Thoracic aorta (tissue), 2 donors: ENCODE data around the gene BCKDHB. TPM values are rescaled to one million over a fixed set of nuclear protein-coding genes. Genes with fewer than 3 reads are reported as not detected.

Source experiments
- ATAC-seq: fragments of 150-250 bp; one replicate; pipeline ENCODE4 v1.8.0; 2017; ENCODE audit warnings: low read depth; ENCODE audit not compliant: insufficient number of reproducible peaks, low FRiP score
- DNase-seq: peaks from one replicate; pipeline ENCODE4 v3.0.0-alpha.2; 2020; ENCODE audit warnings: low spot score
- H3K27ac ChIP-seq, 2 donors: fragments of 200-600 bp; sonication (generic); 1 replicate in 1 of 2; 2 replicates in 1 of 2; pipeline ENCODE4 v1.5.1; 2016; ENCODE audit warnings: mild to moderate bottlenecking in 2 of 2, moderate library complexity in 2 of 2
- H3K27me3 ChIP-seq: fragments of 200-600 bp; sonication (generic); replicated peaks from 2 replicates; pipeline ENCODE4 v1.6.0; 2016; ENCODE audit warnings: mild to moderate bottlenecking; ENCODE audit not compliant: insufficient read depth
- H3K36me3 ChIP-seq: fragments of 200-600 bp; sonication (generic); one replicate; pipeline ENCODE4 v1.5.1; 2016
- H3K4me1 ChIP-seq, 2 donors: fragments of 200-600 bp; sonication (generic); 1 replicate in 1 of 2; 2 replicates in 1 of 2; pipeline versions ENCODE4 v1.5.1 to v1.6.0; 2016; ENCODE audit warnings: low read depth in 2 of 2, mild to moderate bottlenecking in 1 of 2; ENCODE audit not compliant: control insufficient read depth in 1 of 2
- H3K4me3 ChIP-seq: fragments of 200-600 bp; sonication (generic); 2 replicates; pipeline ENCODE4 v1.5.1; 2016; ENCODE audit warnings: mild to moderate bottlenecking
- H3K9me3 ChIP-seq: fragments of 200-600 bp; sonication (generic); 2 replicates; pipeline ENCODE4 v1.5.1; 2016
- total RNA-seq, 2 donors: library from RNA; depleted of rRNA; stranded (reverse); fragments of >200 nt; gene quantifications; one replicate each; pipeline versions ENCODE4 v1.1.0 to v1.2.3, GENCODE V29; 2016
- TF ChIP-seq, protein P1 (sequence below): fragments of 200-600 bp; sonication (generic); IDR thresholded peaks from one replicate; pipeline ENCODE4 v1.5.1; 2019; ENCODE audit warnings: antibody characterized with exemption

The BCKDHB gene
- total RNA-seq, 2 donors from 2014 or later, result 14.1 to 22.1 TPM

GRCh38 chr6:80356000-80356399 lies 249.5 kb downstream of the BCKDHB start:
- H3K27me3 ChIP-seq, result no peaks in the 10 kb centered on the region
- H3K36me3 ChIP-seq, result no peaks in the 10 kb centered on the region
- DNase-seq (no peak), ATAC-seq (no peak)
- no peak overlapping the region for H3K4me3 ChIP-seq
- H3K4me1 ChIP-seq, result no peaks in the 10 kb centered on the region
- no peaks in the 10 kb centered on the region for H3K9me3 ChIP-seq
- TF ChIP-seq, protein P1, sequence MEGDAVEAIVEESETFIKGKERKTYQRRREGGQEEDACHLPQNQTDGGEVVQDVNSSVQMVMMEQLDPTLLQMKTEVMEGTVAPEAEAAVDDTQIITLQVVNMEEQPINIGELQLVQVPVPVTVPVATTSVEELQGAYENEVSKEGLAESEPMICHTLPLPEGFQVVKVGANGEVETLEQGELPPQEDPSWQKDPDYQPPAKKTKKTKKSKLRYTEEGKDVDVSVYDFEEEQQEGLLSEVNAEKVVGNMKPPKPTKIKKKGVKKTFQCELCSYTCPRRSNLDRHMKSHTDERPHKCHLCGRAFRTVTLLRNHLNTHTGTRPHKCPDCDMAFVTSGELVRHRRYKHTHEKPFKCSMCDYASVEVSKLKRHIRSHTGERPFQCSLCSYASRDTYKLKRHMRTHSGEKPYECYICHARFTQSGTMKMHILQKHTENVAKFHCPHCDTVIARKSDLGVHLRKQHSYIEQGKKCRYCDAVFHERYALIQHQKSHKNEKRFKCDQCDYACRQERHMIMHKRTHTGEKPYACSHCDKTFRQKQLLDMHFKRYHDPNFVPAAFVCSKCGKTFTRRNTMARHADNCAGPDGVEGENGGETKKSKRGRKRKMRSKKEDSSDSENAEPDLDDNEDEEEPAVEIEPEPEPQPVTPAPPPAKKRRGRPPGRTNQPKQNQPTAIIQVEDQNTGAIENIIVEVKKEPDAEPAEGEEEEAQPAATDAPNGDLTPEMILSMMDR, result no peak
- no peak overlapping the region for H3K27ac ChIP-seq

DNA sequence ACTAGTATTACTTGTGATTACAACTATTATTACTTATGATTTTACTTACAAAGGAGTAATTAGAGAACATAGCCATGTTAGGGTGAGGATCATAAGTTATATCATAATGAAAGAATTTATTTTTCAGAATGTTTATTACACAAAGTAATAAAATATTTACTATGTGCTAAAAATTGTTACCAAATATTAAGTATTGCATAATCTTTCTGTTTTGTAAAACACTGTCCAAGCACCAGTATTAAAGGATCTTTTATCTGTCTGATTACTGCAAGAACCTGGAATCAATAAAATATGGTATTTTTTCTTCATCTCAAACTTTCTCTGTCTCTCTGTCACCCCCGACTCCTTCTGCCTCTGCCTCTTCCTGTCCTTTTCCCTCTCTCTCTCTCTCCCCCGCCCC lies 250.1 kb downstream of the BCKDHB start:
- ATAC-seq, result no peak
- no peak overlapping the region for H3K27ac ChIP-seq
- H3K4me1 ChIP-seq, result no peaks in the 10 kb centered on the region
- H3K36me3 ChIP-seq, result no peaks in the 10 kb centered on the region
- DNase-seq, result no peak
- no peak overlapping the region for H3K4me3 ChIP-seq
- TF ChIP-seq, protein P1, result no peak
- no peaks in the 10 kb centered on the region for H3K27me3 ChIP-seq
- no peaks in the 10 kb centered on the region for H3K9me3 ChIP-seq

- no peaks in the 10 kb centered on the region for H3K4me1 ChIP-seq
- no peak overlapping the region for H3K27ac ChIP-seq
- no peaks in the 10 kb centered on the region for H3K9me3 ChIP-seq
- TF ChIP-seq, protein P1, result no peak
- H3K27me3 ChIP-seq, result no peaks in the 10 kb centered on the region
- H3K36me3 ChIP-seq, result no peaks in the 10 kb centered on the region
- no peak for ATAC-seq
- no peak for DNase-seq
- no peak overlapping the region for H3K4me3 ChIP-seq
Observed at GRCh38 chr6:80357081-80357480, 250.6 kb downstream of the BCKDHB start.

DNA sequence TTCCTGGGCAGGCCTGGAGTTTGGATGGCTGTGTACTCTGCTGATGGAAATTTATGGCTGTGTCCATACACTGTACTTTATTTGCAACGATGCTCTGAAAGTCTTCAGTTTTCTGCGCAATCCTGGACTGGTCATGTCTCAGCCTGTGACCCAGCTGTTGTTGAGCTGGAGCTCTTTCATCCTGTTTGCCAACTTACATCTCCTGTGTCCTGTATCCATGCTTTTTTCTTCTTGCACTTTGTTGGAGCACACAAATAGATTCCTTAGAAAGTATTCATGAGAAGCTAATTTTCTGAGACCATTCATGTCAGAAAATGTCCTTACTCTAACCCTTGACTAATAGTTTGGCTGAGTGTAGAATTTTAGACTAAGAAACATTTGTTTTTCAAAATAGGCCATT lies 251.2 kb downstream of the BCKDHB start:
- DNase-seq, result no peak
- no peaks in the 10 kb centered on the region for H3K27me3 ChIP-seq
- H3K4me1 ChIP-seq, result no peaks in the 10 kb centered on the region
- H3K27ac ChIP-seq, result no peak overlapping the region
- TF ChIP-seq, protein P1, result no peak
- no peaks in the 10 kb centered on the region for H3K36me3 ChIP-seq
- H3K9me3 ChIP-seq, result no peaks in the 10 kb centered on the region
- H3K4me3 ChIP-seq, result no peak overlapping the region
- no peak for ATAC-seq

- ATAC-seq (no peak), DNase-seq (no peak)
- TF ChIP-seq, protein P1, result no peak
- Histone ChIP-seq H3K9me3 (no peaks in the 10 kb centered on the region), H3K4me3 (no peak overlapping the region), H3K36me3 (no peaks in the 10 kb centered on the region), H3K27ac (no peak overlapping the region), H3K27me3 (no peaks in the 10 kb centered on the region), H3K4me1 (no peaks in the 10 kb centered on the region)
Observed at GRCh38 chr6:80363501-80364122, 257.1 kb downstream of the BCKDHB start.
